ENCODE data around the gene RNASET2.
"Not testable (repeated sequence)": the region's sequence is repeated elsewhere in the genome, so short reads cannot be mapped to it uniquely, and the experiment has no call there.

RNASET2 gene

GRCh38 chr6:166955865-166956443, 396 bp downstream of the RNASET2 start:
- no peaks in the 10 kb centered on the region for H3K27me3 ChIP-seq
- no peak for TF ChIP-seq Cebpa-rat (IDR thresholded peaks at IDR 0.05)
- peaks cover 16% of the 10 kb centered on the region for H3K36me3 ChIP-seq
- H3K27ac ChIP-seq: peak overlapping the region; percentile 93
- peaks cover 85% of the 10 kb centered on the region for H3K4me1 ChIP-seq
- H3K4me2 ChIP-seq: peak overlapping the region; percentile 91
- H3K9ac ChIP-seq: peak overlapping the region; percentile 92
- H3K9me3 ChIP-seq: no peaks in the 10 kb centered on the region
- peak overlapping the region; percentile 98 for H3K4me3 ChIP-seq
- H4K20me1 ChIP-seq: peaks cover 39% of the 10 kb centered on the region

- TF ChIP-seq Cebpa-rat (IDR thresholded peaks at IDR 0.05): no peak
- Histone ChIP-seq H3K4me3 (peak overlapping the region; percentile 98), H3K4me1 (peaks cover 85% of the 10 kb centered on the region), H3K27me3 (no peaks in the 10 kb centered on the region), H4K20me1 (peaks cover 46% of the 10 kb centered on the region), H3K27ac (peak overlapping the region; percentile 93), H3K36me3 (peaks cover 22% of the 10 kb centered on the region), H3K9ac (peak overlapping the region; percentile 92), H3K4me2 (peak overlapping the region; percentile 91), H3K9me3 (no peaks in the 10 kb centered on the region)
Measured at GRCh38 chr6:166955121-166955864, 1.1 kb downstream of the RNASET2 start.

- H3K36me3 ChIP-seq: peaks cover 33% of the 10 kb centered on the region
- H3K27ac ChIP-seq: peak overlapping the region; percentile 28; the same call in 1 of the 2 replicates
- H3K4me3 ChIP-seq: peak overlapping the region; percentile 98; the same call in 1 of the 2 replicates
- H3K27me3 ChIP-seq: no peaks in the 10 kb centered on the region
- peak overlapping the region; percentile 91 for H3K4me2 ChIP-seq
- no peak for TF ChIP-seq Cebpa-rat (IDR thresholded peaks at IDR 0.05)
- H3K9ac ChIP-seq: peak overlapping the region; percentile 25; the same call in 1 of the 2 replicates
- peaks cover 57% of the 10 kb centered on the region for H4K20me1 ChIP-seq
- H3K9me3 ChIP-seq: no peaks in the 10 kb centered on the region
- H3K4me1 ChIP-seq: peaks cover 84% of the 10 kb centered on the region
Measured at GRCh38 chr6:166954118-166954713, 2.1 kb downstream of the RNASET2 start.

GRCh38 chr6:166952567-166953486, 3.5 kb downstream of the RNASET2 start:
- peak overlapping the region; percentile 53 for H3K9ac ChIP-seq

GRCh38 chr6:166952121-166952520, 4.2 kb downstream of the RNASET2 start:
- Histone ChIP-seq H3K9me3 (no peaks in the 10 kb centered on the region), H3K27me3 (no peaks in the 10 kb centered on the region), H3K4me2 (peak overlapping the region; percentile 91), H3K4me1 (peaks cover 63% of the 10 kb centered on the region), H4K20me1 (peaks cover 78% of the 10 kb centered on the region), H3K9ac (peak overlapping the region; percentile 53), H3K36me3 (peaks cover 54% of the 10 kb centered on the region), H3K27ac (peak overlapping the region; percentile 67), H3K4me3 (no peak overlapping the region; the same call in 1 of the 2 replicates)
- no peak for TF ChIP-seq Cebpa-rat (IDR thresholded peaks at IDR 0.05)

More at GRCh38 chr6:166952567-166953486, 3.5 kb downstream of the RNASET2 start:
- Histone ChIP-seq H3K4me3 (no peak overlapping the region), H3K27me3 (no peaks in the 10 kb centered on the region), H3K36me3 (peaks cover 47% of the 10 kb centered on the region), H3K4me1 (peaks cover 71% of the 10 kb centered on the region), H4K20me1 (peaks cover 71% of the 10 kb centered on the region), H3K27ac (peak overlapping the region; percentile 67; the same call in 1 of the 2 replicates), H3K4me2 (peak overlapping the region; percentile 91), H3K9me3 (no peaks in the 10 kb centered on the region)
- no peak for TF ChIP-seq Cebpa-rat (IDR thresholded peaks at IDR 0.05)

- TF ChIP-seq Cebpa-rat (IDR thresholded peaks at IDR 0.05): no peak
- Histone ChIP-seq H3K4me1 (peaks cover 59% of the 10 kb centered on the region), H4K20me1 (peaks cover 82% of the 10 kb centered on the region), H3K9ac (peak overlapping the region; percentile 53), H3K27ac (peak overlapping the region; percentile 67), H3K36me3 (peaks cover 59% of the 10 kb centered on the region), H3K27me3 (no peaks in the 10 kb centered on the region), H3K9me3 (no peaks in the 10 kb centered on the region), H3K4me3 (no peak overlapping the region; the same call in 1 of the 2 replicates), H3K4me2 (peak overlapping the region; percentile 91)
Measured at GRCh38 chr6:166951670-166952060, 4.7 kb downstream of the RNASET2 start.

GRCh38 chr6:166950892-166951669, 5.3 kb downstream of the RNASET2 start:
- not testable (repeated sequence) for H3K9me3 ChIP-seq, H3K4me3 ChIP-seq, H3K27me3 ChIP-seq
- Histone ChIP-seq H3K4me1 (peaks cover 58% of the 10 kb centered on the region), H3K9ac (peak overlapping the region; percentile 53; the same call in 1 of the 2 replicates), H3K27ac (peak overlapping the region; percentile 67), H4K20me1 (peaks cover 87% of the 10 kb centered on the region), H3K36me3 (peaks cover 65% of the 10 kb centered on the region), H3K4me2 (peak overlapping the region; percentile 91)

GRCh38 chr6:166950443-166950821, 5.9 kb downstream of the RNASET2 start:
- Histone ChIP-seq H3K36me3 (peaks cover 71% of the 10 kb centered on the region), H3K9ac (no peak overlapping the region), H4K20me1 (peaks cover 89% of the 10 kb centered on the region), H3K27ac (peak overlapping the region; percentile 59), H3K27me3 (no peaks in the 10 kb centered on the region), H3K4me3 (no peak overlapping the region), H3K9me3 (no peaks in the 10 kb centered on the region), H3K4me2 (peak overlapping the region; percentile 91), H3K4me1 (peaks cover 58% of the 10 kb centered on the region)
- TF ChIP-seq Cebpa-rat (IDR thresholded peaks at IDR 0.05): no peak
